Hepatocyte (in vitro differentiated cells): ENCODE data around the gene C1orf21.

Source experiments
- CTCF ChIP-seq: fragments of 200-600 bp; sonication (generic); IDR thresholded peaks from 2 replicates; pipeline ENCODE4 v1.5.1; 2016; ENCODE audit warnings: antibody characterized with exemption, mild to moderate bottlenecking; ENCODE audit not compliant: poor library complexity
- EZH2phosphoT487 ChIP-seq: fragments of 200-600 bp; sonication (generic); IDR thresholded peaks from one replicate; pipeline ENCODE4 v1.6.1; 2018; ENCODE audit warnings: antibody characterized with exemption, mild to moderate bottlenecking, low read depth, moderate library complexity; ENCODE audit not compliant: unreplicated experiment, severe bottlenecking

DNA sequence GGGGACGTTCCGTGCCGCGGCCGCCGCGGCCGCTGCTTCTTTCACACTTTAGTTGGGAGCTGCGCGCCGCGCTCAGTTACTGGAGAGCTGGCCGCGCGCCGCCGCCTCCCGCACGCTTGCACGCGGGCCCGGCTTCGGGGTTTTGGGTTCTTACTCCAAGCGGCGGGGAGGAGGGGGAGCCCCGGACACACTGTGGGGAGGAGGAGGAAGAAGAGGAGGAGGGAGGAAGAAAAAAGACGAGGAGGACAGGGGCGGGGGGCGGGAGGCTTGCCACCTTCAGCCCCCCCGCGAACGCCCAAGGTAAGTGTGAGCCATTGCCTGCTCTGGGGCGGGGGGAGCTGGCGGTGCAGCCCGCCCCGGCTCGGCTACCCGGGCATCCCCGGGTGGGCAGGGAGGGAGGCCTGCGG, 243 bp downstream of the C1orf21 start:
- no peak for TF ChIP-seq EZH2phosphoT487
- no peak for TF ChIP-seq CTCF
